B cell (primary cell): Measurements from ENCODE around the gene ALDH4A1. TPM values are rescaled to one million over a fixed set of nuclear protein-coding genes. Genes with fewer than 3 reads are reported as not detected.

Experiments
- ATAC-seq: fragments of 200-7000 bp; cut with Tn5 transposase; one replicate; pipeline ENCODE4 v1.10.0; 2021; ENCODE audit warnings: low read depth, mild to moderate bottlenecking, moderate number of reproducible peaks, moderate library complexity
- CTCF ChIA-PET: fragments of 350-600 bp; sonication (Branson Sonifier 250); formaldehyde crosslinking; loops from one replicate; lab custom pipeline; 2021; ENCODE audit warnings: antibody characterized with exemption, inconsistent platforms; lab: Charles Lee
- POLR2A ChIA-PET: fragments of 350-600 bp; sonication (Branson Sonifier 250); formaldehyde crosslinking; loops from one replicate; lab custom pipeline; 2021; ENCODE audit warnings: antibody characterized with exemption; lab: Charles Lee
- DNase-seq: peaks from one replicate; pipeline ENCODE4 v3.0.0; 2013
- H2AFZ ChIP-seq: 2 replicates; pipeline ENCODE4 v1.6.1; 2012; ENCODE audit warnings: mild to moderate bottlenecking, low read depth, low read length; ENCODE audit not compliant: insufficient read depth, poor library complexity, severe bottlenecking
- H3K27ac ChIP-seq, 2 donors: 1 replicate in 1 of 2; 2 replicates in 1 of 2; pipeline ENCODE4 v1.5.1; 2012 to 2013; ENCODE audit warnings: low read length in 2 of 2, mild to moderate bottlenecking in 2 of 2, moderate library complexity in 1 of 2
- H3K27me3 ChIP-seq, 4 experiments: fragments of 200-600 bp in 1 of 4; sonication (generic) in 1 of 4; replicated peaks in 1 of 4; 1 replicate in 2 of 4; 2 replicates in 2 of 4; pipeline versions ENCODE4 v1.6.1 to v1.7.0; 2013 to 2016; ENCODE audit warnings: low read length in 3 of 4, mild to moderate bottlenecking in 2 of 4, mixed read lengths in 1 of 4, moderate library complexity in 1 of 4; ENCODE audit not compliant: insufficient read depth in 4 of 4, control insufficient read depth in 3 of 4; ENCODE audit errors: control extremely low read depth in 1 of 4
- H3K36me3 ChIP-seq, 2 experiments: replicated peaks in 1 of 2; 1 replicate in 1 of 2; 2 replicates in 1 of 2; pipeline versions ENCODE4 v1.6.1 to v1.7.1; 2013; ENCODE audit warnings: low read length in 1 of 2; ENCODE audit not compliant: insufficient read depth in 2 of 2, control insufficient read depth in 1 of 2; ENCODE audit errors: control extremely low read depth in 1 of 2, extremely low read depth in 1 of 2
- H3K4me1 ChIP-seq, 2 donors: fragments of 200-600 bp in 1 of 2; sonication (generic) in 1 of 2; 1 replicate in 1 of 2; 2 replicates in 1 of 2; pipeline versions ENCODE4 v1.5.1 to v1.6.1; 2013 to 2017; ENCODE audit warnings: low read length in 2 of 2; ENCODE audit not compliant: control insufficient read depth in 2 of 2, insufficient read depth in 2 of 2
- H3K4me2 ChIP-seq: replicated peaks from 2 replicates; pipeline ENCODE3; 2012; ENCODE audit warnings: mild to moderate bottlenecking, low read depth, low read length; ENCODE audit not compliant: poor library complexity, severe bottlenecking
- H3K4me3 ChIP-seq, 5 experiments: fragments of 200-600 bp in 1 of 5; sonication (generic) in 1 of 5; 1 replicate in 3 of 5; 2 replicates in 2 of 5; pipeline versions ENCODE4 v1.5.1 to v1.7.0; 2011 to 2016; ENCODE audit warnings: low read length in 4 of 5, mild to moderate bottlenecking in 4 of 5, low read depth in 2 of 5, control low read depth in 1 of 5, moderate library complexity in 1 of 5; ENCODE audit not compliant: insufficient read depth in 1 of 5; ENCODE audit errors: control extremely low read depth in 1 of 5, extremely low read depth in 1 of 5
- H3K79me2 ChIP-seq: fragments of 200-600 bp; sonication (generic); one replicate; pipeline ENCODE4 v1.6.0; 2016; ENCODE audit warnings: low read length; ENCODE audit not compliant: control insufficient read depth, insufficient read depth
- H3K9ac ChIP-seq: fragments of 200-600 bp; sonication (generic); 2 replicates; pipeline ENCODE4 v1.6.1; 2017; ENCODE audit warnings: mild to moderate bottlenecking, low read length, moderate library complexity
- H3K9me3 ChIP-seq, 3 donors: one replicate each; pipeline versions ENCODE4 v1.6.1 to v1.7.1; 2013; ENCODE audit warnings: low read length in 2 of 3; ENCODE audit not compliant: control insufficient read depth in 2 of 3, insufficient read depth in 1 of 3; ENCODE audit errors: control extremely low read depth in 1 of 3
- H4K20me1 ChIP-seq: 2 replicates; pipeline ENCODE4 v1.6.0; 2012; ENCODE audit warnings: mild to moderate bottlenecking, low read length; ENCODE audit not compliant: insufficient read depth, control insufficient read depth, poor library complexity, severe bottlenecking
- H3K27ac Mint-ChIP-seq: one replicate; pipeline ENCODE4 v1.8.0; 2021; ENCODE audit warnings: mixed read lengths
- H3K27me3 Mint-ChIP-seq: one replicate; pipeline ENCODE4 v1.8.0; 2021; ENCODE audit warnings: mixed read lengths
- H3K4me1 Mint-ChIP-seq: one replicate; pipeline ENCODE4 v1.8.0; 2021; ENCODE audit warnings: mixed read lengths
- H3K4me3 Mint-ChIP-seq: one replicate; pipeline ENCODE4 v1.8.0; 2021; ENCODE audit warnings: mixed read lengths
- H3K9me3 Mint-ChIP-seq: one replicate; pipeline ENCODE4 v1.8.0; 2022; ENCODE audit warnings: mixed read lengths; ENCODE audit not compliant: insufficient read depth
- CTCF ChIP-seq: fragments of 200-600 bp; IDR thresholded peaks from one replicate; pipeline ENCODE4 v1.8.0; 2022; ENCODE audit warnings: antibody characterized with exemption, mild to moderate bottlenecking
- EZH2 ChIP-seq: IDR thresholded peaks from 2 replicates; pipeline ENCODE4 v1.6.1; 2012; ENCODE audit warnings: borderline replicate concordance, low read depth, mild to moderate bottlenecking, moderate library complexity, low read length; ENCODE audit not compliant: insufficient read depth, poor library complexity, severe bottlenecking
- WGBS: methylation state at CpG from one replicate; pipeline ENCODE4 v1.1.5; 2013; ENCODE audit warnings: missing lambda C conversion rate; ENCODE audit not compliant: insufficient coverage; 5-methylcytosine and 5-hydroxymethylcytosine counted together
- intact Hi-C: fragments of 100-400 bp; cut with micrococcal nuclease; formaldehyde crosslinking; loops from one replicate; pipeline ENCODE4 v1.10.0; 2022
- polyA plus RNA-seq: library from polyadenylated mRNA; depleted of rRNA; stranded (reverse); fragments of >200 nt; gene quantifications from 2 replicates; pipeline ENCODE4 v1.2.3, GENCODE V29; 2012
- total RNA-seq, 2 donors: library from RNA; stranded (reverse); fragments of 120-200 nt in 1 of 2; gene quantifications; 1 replicate in 1 of 2; 2 replicates in 1 of 2; pipeline versions ENCODE4 v1.2.3 to v1.2.4, GENCODE V29; 2013 to 2022

The ALDH4A1 gene
- total and polyA plus RNA-seq, 2 donors (not counting 1 experiment from before 2014, with no cell fraction given), result 2.7 to 3.4 TPM

GRCh38 chr1:18934205-18935000, 32.0 kb upstream of the ALDH4A1 start:
- no peaks in the 10 kb centered on the region for H3K9me3 ChIP-seq
- H3K4me2 ChIP-seq, result no peak overlapping the region
- H3K4me3 ChIP-seq, result no peak overlapping the region
- ChIA-PET CTCF (no interaction called here), POLR2A (no interaction called here)
- H3K79me2 ChIP-seq, result peaks cover 84% of the 10 kb centered on the region
- no peaks in the 10 kb centered on the region for H3K27me3 Mint-ChIP-seq
- no peak overlapping the region for H3K27ac Mint-ChIP-seq
- no peaks in the 10 kb centered on the region for H3K27me3 ChIP-seq
- H3K4me1 ChIP-seq, result peaks cover 12 to 23% of the 10 kb centered on the region in 2 donors
- peaks cover 59% of the 10 kb centered on the region for H3K4me1 Mint-ChIP-seq
- ATAC-seq, result no peak
- H3K4me3 Mint-ChIP-seq, result no peak overlapping the region
- no peak overlapping the region for H2AFZ ChIP-seq
- H3K27ac ChIP-seq, result no peak overlapping the region
- peaks cover 69% of the 10 kb centered on the region for H4K20me1 ChIP-seq
- H3K36me3 ChIP-seq, result no peaks in the 10 kb centered on the region
- no peak for DNase-seq
- H3K9me3 Mint-ChIP-seq, result no peaks in the 10 kb centered on the region
- TF ChIP-seq CTCF, result no peak
- no peak for TF ChIP-seq EZH2
- 60% methylated on average over 5 of the region's 14 CpGs for WGBS
- intact Hi-C loops, result no loop called here
- H3K9ac ChIP-seq, result no peak overlapping the region

DNA sequence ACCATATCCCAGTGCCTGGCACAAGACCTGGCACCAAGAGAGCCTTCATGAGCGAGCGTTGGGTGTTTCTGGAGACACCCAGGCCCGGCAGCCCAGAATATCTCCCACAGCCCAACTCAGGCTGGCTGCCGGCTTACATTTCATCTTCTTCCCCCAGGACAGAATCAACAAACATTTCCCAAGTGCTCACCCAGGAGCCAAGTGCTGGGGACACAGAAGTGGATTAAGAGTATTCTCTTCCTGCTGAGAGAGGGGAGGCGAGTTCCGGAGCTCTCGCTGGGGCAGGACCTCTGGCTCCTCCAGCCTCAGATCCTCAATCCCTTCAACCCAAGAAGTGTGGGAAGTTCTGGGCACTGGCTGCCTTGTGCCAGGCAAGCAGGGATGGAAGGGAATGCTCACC, 30.5 kb upstream of the ALDH4A1 start:
- no peak for TF ChIP-seq CTCF
- no peak for TF ChIP-seq EZH2
- Histone ChIP-seq H4K20me1 (peaks cover 62% of the 10 kb centered on the region), H3K4me3 (no peak overlapping the region), H3K27ac (no peak overlapping the region), H3K27me3 (no peaks in the 10 kb centered on the region), H3K4me2 (no peak overlapping the region), H3K79me2 (peaks cover 84% of the 10 kb centered on the region), H2AFZ (no peak overlapping the region), H3K36me3 (no peaks in the 10 kb centered on the region), H3K9me3 (no peaks in the 10 kb centered on the region), H3K4me1 (peaks cover 23 to 25% of the 10 kb centered on the region in 2 donors), H3K9ac (no peak overlapping the region)
- 93% methylated on average over 6 of the region's 7 CpGs for WGBS
- Mint-ChIP-seq H3K27ac (no peak overlapping the region), H3K27me3 (no peaks in the 10 kb centered on the region), H3K9me3 (no peaks in the 10 kb centered on the region), H3K4me3 (no peak overlapping the region), H3K4me1 (peaks cover 64% of the 10 kb centered on the region)
- intact Hi-C loops, result no loop called here
- ATAC-seq, result no peak
- ChIA-PET POLR2A (no interaction called here), CTCF (interaction anchor here (9.7 kb wide), 1 partner anchor 20 kb away, joined by 127 read pairs; the partner anchor contains the start of gene IFFO2)
- DNase-seq, result no peak
